CD4-positive, alpha-beta T cell treated with Interleukin-12 subunit alpha and Interleukin-12 subunit beta, for 1 hour (primary cell): ENCODE measurements around the gene PDIA6.

Experiments
- DNase-seq: peaks from one replicate; pipeline ENCODE4 v3.0.0-alpha.2; 2020

The PDIA6 gene

GRCh38 chr2:10778724-10779115 lies 33.9 kb downstream of the PDIA6 start:
- no peak for DNase-seq

GRCh38 chr2:10777842-10778723 lies 34.5 kb downstream of the PDIA6 start:
- no peak for DNase-seq

GRCh38 chr2:10777111-10777841 lies 35.3 kb downstream of the PDIA6 start:
- DNase-seq, result no peak

- DNase-seq, result no peak
Observed at GRCh38 chr2:10776231-10776977, 36.2 kb downstream of the PDIA6 start.

- no peak for DNase-seq
Observed at GRCh38 chr2:10775831-10776230, 36.8 kb downstream of the PDIA6 start.

- no peak for DNase-seq
Observed at GRCh38 chr2:10775021-10775780, 37.4 kb downstream of the PDIA6 start.

- DNase-seq, result no peak
Observed at GRCh38 chr2:10774394-10774793, 38.2 kb downstream of the PDIA6 start.

GRCh38 chr2:10773821-10774341 lies 38.7 kb downstream of the PDIA6 start:
- no peak for DNase-seq

GRCh38 chr2:10772868-10773215 lies 39.7 kb downstream of the PDIA6 start:
- no peak for DNase-seq

GRCh38 chr2:10772201-10772867 lies 40.3 kb downstream of the PDIA6 start:
- no peak for DNase-seq

GRCh38 chr2:10771786-10772185 lies 40.8 kb downstream of the PDIA6 start:
- no peak for DNase-seq

GRCh38 chr2:10770956-10771750 lies 41.4 kb downstream of the PDIA6 start:
- no peak for DNase-seq

GRCh38 chr2:10768063-10768507 lies 44.5 kb downstream of the PDIA6 start:
- no peak for DNase-seq

- DNase-seq, result no peak
Observed at GRCh38 chr2:10765914-10766313, 46.7 kb downstream of the PDIA6 start.

- DNase-seq, result no peak
Observed at GRCh38 chr2:10765461-10765860, 47.1 kb downstream of the PDIA6 start.

- DNase-seq, result no peak
Observed at GRCh38 chr2:10764896-10765295, 47.7 kb downstream of the PDIA6 start.

- DNase-seq, result no peak
Observed at GRCh38 chr2:10764096-10764785, 48.3 kb downstream of the PDIA6 start.

GRCh38 chr2:10763461-10763800 lies 49.2 kb downstream of the PDIA6 start:
- no peak for DNase-seq

- DNase-seq, result no peak
Observed at GRCh38 chr2:10762651-10763460, 49.7 kb downstream of the PDIA6 start.

GRCh38 chr2:10761591-10761990 lies 51.0 kb downstream of the PDIA6 start:
- no peak for DNase-seq
